HG02852 (cell line): ENCODE results near the gene DAZ3.
"Not testable (repeated sequence)": the region's sequence is repeated elsewhere in the genome, so short reads cannot be mapped to it uniquely, and the experiment has no call there.

Source experiments
- ATAC-seq: cut with Tn5 transposase; IDR thresholded peaks from one replicate; pipeline ENCODE4 v1.9.1; 2021; ENCODE audit warnings: mild to moderate bottlenecking, moderate library complexity; ENCODE audit not compliant: unreplicated experiment

The DAZ3 gene

DNA sequence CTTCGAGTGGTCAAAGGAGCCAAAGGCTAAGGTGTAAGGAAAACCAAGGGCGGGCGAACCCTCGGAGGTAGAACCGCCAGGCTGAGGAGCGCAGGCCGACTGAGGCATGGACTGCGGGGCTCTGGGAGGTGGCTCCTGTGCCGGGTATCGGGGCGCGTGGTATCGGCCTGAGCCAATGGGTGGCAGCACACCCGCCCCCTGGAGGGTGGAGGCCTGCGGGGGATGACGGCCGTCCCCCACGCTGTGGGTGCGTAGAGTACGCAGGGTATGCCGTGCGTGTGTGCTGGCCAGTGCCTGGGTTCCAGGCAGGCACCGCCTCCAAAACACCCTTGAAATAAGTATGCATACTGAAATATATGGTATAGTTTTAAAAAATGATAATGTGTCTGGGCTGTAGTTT is at the start of gene DAZ3:
TSS of gene DAZ3 (minus strand) at position 101 of the 400 bp plus-strand sequence. CDS start 208 bp downstream, outside the sequence.
- not testable (repeated sequence) for ATAC-seq

GRCh38 chrY:24833619-24834018 is 20.4 kb upstream of the DAZ3 start, which contains the start of gene DAZ4:
Gene DAZ4, plus strand, starts transcription at chrY:24833919. Its CDS starts 208 bp downstream, at chrY:24834127.
- ATAC-seq = not testable (repeated sequence)

- not testable (repeated sequence) for ATAC-seq
Measured at GRCh38 chrY:24825069-24825468, 11.9 kb upstream of the DAZ3 start.

GRCh38 chrY:24824184-24824879 is 11.1 kb upstream of the DAZ3 start:
- ATAC-seq = not testable (repeated sequence)

GRCh38 chrY:24821836-24822235 is 8.6 kb upstream of the DAZ3 start:
- not testable (repeated sequence) for ATAC-seq
